H9 (cell line): Measurements from ENCODE around the gene MARCHF3. TPM values are rescaled to one million over a fixed set of nuclear protein-coding genes. Genes with fewer than 3 reads are reported as not detected.

Experiments used
- DNase-seq: peaks from one replicate; pipeline ENCODE4 v3.0.0-alpha.2; 2017
- H2AFZ ChIP-seq: one replicate; pipeline ENCODE4 v1.6.1; 2013; ENCODE audit warnings: mild to moderate bottlenecking, low read length, control low read depth, moderate library complexity
- H2AK5ac ChIP-seq: 2 replicates; pipeline ENCODE4 v1.6.1; 2013; ENCODE audit warnings: low read length, control low read depth, mixed read lengths; ENCODE audit not compliant: insufficient read length
- H2BK120ac ChIP-seq: one replicate; pipeline ENCODE4 v1.6.1; 2013; ENCODE audit warnings: low read depth, mild to moderate bottlenecking, low read length, control low read depth, inconsistent platforms; ENCODE audit not compliant: poor library complexity, severe bottlenecking
- H2BK12ac ChIP-seq: 2 replicates; pipeline ENCODE4 v1.6.1; 2013; ENCODE audit warnings: low read length, control low read depth, mixed read lengths, low read depth; ENCODE audit not compliant: insufficient read length
- H2BK15ac ChIP-seq: 2 replicates; pipeline ENCODE4 v1.6.1; 2013; ENCODE audit warnings: low read depth, low read length, control low read depth
- H2BK20ac ChIP-seq: one replicate; pipeline ENCODE4 v1.6.1; 2013; ENCODE audit warnings: low read depth, mild to moderate bottlenecking, low read length, control low read depth, inconsistent platforms; ENCODE audit not compliant: poor library complexity, severe bottlenecking
- H2BK5ac ChIP-seq: 2 replicates; pipeline ENCODE4 v1.6.1; 2013; ENCODE audit warnings: low read length, control low read depth, mixed read lengths; ENCODE audit not compliant: insufficient read length
- H3K14ac ChIP-seq: 2 replicates; pipeline ENCODE4 v1.6.1; 2013; ENCODE audit warnings: low read length, control low read depth; ENCODE audit not compliant: insufficient read depth
- H3K18ac ChIP-seq: 2 replicates; pipeline ENCODE4 v1.6.1; 2013; ENCODE audit warnings: low read depth, mild to moderate bottlenecking, mixed read lengths, low read length, control low read depth; ENCODE audit not compliant: insufficient read length
- H3K23ac ChIP-seq: 2 replicates; pipeline ENCODE4 v1.6.1; 2013; ENCODE audit warnings: low read length, control low read depth, mixed read lengths, low read depth; ENCODE audit not compliant: insufficient read length
- H3K23me2 ChIP-seq: 2 replicates; pipeline ENCODE4 v1.6.1; 2013; ENCODE audit warnings: low read depth, mild to moderate bottlenecking, mixed read lengths, low read length, control low read depth; ENCODE audit not compliant: insufficient read length, poor library complexity, severe bottlenecking
- H3K27ac ChIP-seq: 2 replicates; pipeline ENCODE4 v1.5.1; 2013; ENCODE audit warnings: low read length, control low read depth, mixed read lengths, low read depth; ENCODE audit not compliant: insufficient read length
- H3K27me3 ChIP-seq: 2 replicates; pipeline ENCODE4 v1.6.1; 2013; ENCODE audit warnings: low read length, control low read depth, inconsistent platforms; ENCODE audit not compliant: insufficient read depth
- H3K4ac ChIP-seq: 2 replicates; pipeline ENCODE4 v1.6.1; 2013; ENCODE audit warnings: low read depth, mild to moderate bottlenecking, control low read depth, inconsistent platforms, low read length, moderate library complexity
- H3K4me1 ChIP-seq: 2 replicates; pipeline ENCODE4 v1.6.1; 2013; ENCODE audit warnings: low read length, control low read depth, inconsistent platforms; ENCODE audit not compliant: insufficient read depth
- H3K4me2 ChIP-seq: 2 replicates; pipeline ENCODE4 v1.6.1; 2013; ENCODE audit warnings: low read length, control low read depth, mixed read lengths; ENCODE audit not compliant: insufficient read length, insufficient read depth
- H3K56ac ChIP-seq: 2 replicates; pipeline ENCODE4 v1.6.1; 2013; ENCODE audit warnings: low read depth, mild to moderate bottlenecking, mixed read lengths, low read length, control low read depth; ENCODE audit not compliant: insufficient read length
- H3K79me1 ChIP-seq: 2 replicates; pipeline ENCODE4 v1.6.1; 2013; ENCODE audit warnings: low read depth, mild to moderate bottlenecking, moderate library complexity, low read length, control low read depth, inconsistent platforms; ENCODE audit not compliant: insufficient read depth, poor library complexity, severe bottlenecking
- H3K79me2 ChIP-seq: 2 replicates; pipeline ENCODE4 v1.6.1; 2013; ENCODE audit warnings: low read length, control low read depth, inconsistent platforms; ENCODE audit not compliant: insufficient read depth
- H3K9ac ChIP-seq: 2 replicates; pipeline ENCODE4 v1.6.1; 2013; ENCODE audit warnings: low read length, control low read depth, mixed read lengths; ENCODE audit not compliant: insufficient read length; ENCODE audit errors: extremely low read depth
- H3K9me3 ChIP-seq: one replicate; pipeline ENCODE4 v1.6.1; 2013; ENCODE audit warnings: low read depth, low read length, inconsistent platforms; ENCODE audit not compliant: control insufficient read depth
- H3T11ph ChIP-seq: one replicate; pipeline ENCODE4 v1.6.1; 2013; ENCODE audit warnings: mild to moderate bottlenecking, low read length, control low read depth, inconsistent platforms
- H4K20me1 ChIP-seq: one replicate; pipeline ENCODE4 v1.6.1; 2013; ENCODE audit not compliant: control insufficient read depth, insufficient read length, insufficient read depth
- H4K5ac ChIP-seq: 2 replicates; pipeline ENCODE4 v1.6.1; 2013; ENCODE audit warnings: low read depth, mild to moderate bottlenecking, mixed read lengths, low read length, control low read depth; ENCODE audit not compliant: insufficient read length
- H4K8ac ChIP-seq: replicated peaks from 2 replicates; pipeline ENCODE4 v1.6.1; 2013; ENCODE audit warnings: low read length, control low read depth, mixed read lengths, low read depth; ENCODE audit not compliant: insufficient read length
- H4K91ac ChIP-seq: 2 replicates; pipeline ENCODE4 v1.6.1; 2013; ENCODE audit warnings: low read depth, mild to moderate bottlenecking, moderate library complexity, mixed read lengths, low read length, control low read depth; ENCODE audit not compliant: insufficient read length
- H3K27ac Mint-ChIP-seq, 3 experiments: 2 replicates in 2 of 3; 3 replicates in 1 of 3; pipeline ENCODE4 v1.8.0; 2020 to 2021; ENCODE audit warnings: mixed read lengths in 3 of 3, mild to moderate bottlenecking in 1 of 3, moderate library complexity in 1 of 3
- H3K27me3 Mint-ChIP-seq: 2 replicates; pipeline ENCODE4 v1.8.0; 2021; ENCODE audit warnings: low read depth, mild to moderate bottlenecking, moderate library complexity, mixed read lengths
- H3K36me3 Mint-ChIP-seq, 3 experiments: 2 replicates in 2 of 3; 3 replicates in 1 of 3; pipeline ENCODE4 v1.8.0; 2020 to 2021; ENCODE audit warnings: low read depth in 3 of 3, mixed read lengths in 3 of 3; ENCODE audit not compliant: insufficient read depth in 1 of 3
- H3K4me1 Mint-ChIP-seq, 2 experiments: 2 replicates each; pipeline ENCODE4 v1.8.0; 2020; ENCODE audit warnings: mixed read lengths in 2 of 2
- H3K4me3 Mint-ChIP-seq, 2 experiments: 2 replicates in 1 of 2; 3 replicates in 1 of 2; pipeline ENCODE4 v1.8.0; 2020 to 2021; ENCODE audit warnings: mild to moderate bottlenecking in 2 of 2, mixed read lengths in 2 of 2, moderate library complexity in 1 of 2
- H3K9me3 Mint-ChIP-seq, 2 experiments: 2 replicates in 1 of 2; 3 replicates in 1 of 2; pipeline ENCODE4 v1.8.0; 2020; ENCODE audit warnings: mild to moderate bottlenecking in 2 of 2, mixed read lengths in 2 of 2, moderate library complexity in 1 of 2
- CTCF ChIP-seq: fragments of 200-600 bp; sonication (generic); conservative IDR thresholded peaks from 3 replicates; pipeline ENCODE4 v1.8.0; 2021; ENCODE audit warnings: antibody characterized with exemption, mild to moderate bottlenecking
- WGBS: extraction: QIAGEN DNeasy Blood & Tissue Kit; methylation state at CpG from one replicate; pipeline ENCODE4 v1.1.7; 2013; ENCODE audit warnings: missing lambda C conversion rate, low lambda C conversion rate, mixed read lengths; ENCODE audit not compliant: insufficient read length; ENCODE audit errors: extremely low coverage; 5-methylcytosine and 5-hydroxymethylcytosine counted together
- total RNA-seq: library from RNA; stranded (reverse); gene quantifications from 2 replicates; pipeline ENCODE4 v1.2.1, GENCODE V29; 2021

The MARCHF3 gene
- total RNA-seq, 1 experiment from 2014 or later, result 17.7 TPM

DNA sequence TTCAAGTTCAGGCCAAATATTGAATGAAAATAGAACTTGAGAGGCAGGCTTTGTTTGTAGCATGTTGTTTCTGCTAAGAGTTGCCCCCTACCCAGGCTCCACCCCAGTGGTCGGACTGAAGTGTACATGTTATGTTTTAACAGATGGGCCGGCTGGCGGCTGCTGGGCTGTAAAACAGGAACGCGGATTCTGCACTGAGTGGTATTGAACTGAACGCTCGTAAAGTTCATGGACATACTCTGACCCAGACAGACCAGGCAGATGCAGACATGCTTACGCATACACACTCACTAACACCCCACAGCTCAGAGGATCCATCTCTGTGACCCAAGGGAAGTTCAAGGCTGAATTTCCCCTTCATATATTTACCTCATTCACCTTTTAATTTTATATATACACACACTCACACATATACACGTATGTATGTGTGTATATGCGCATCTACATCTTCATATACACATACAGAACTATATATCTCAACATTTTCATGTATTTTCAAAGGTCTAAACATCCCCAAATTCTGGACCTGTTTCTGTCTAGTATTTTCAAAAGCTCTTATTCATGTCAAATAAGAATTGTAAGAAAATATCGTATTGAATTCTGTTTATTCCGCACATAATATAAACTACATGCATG, 1.4 kb downstream of the MARCHF3 start:
- Histone ChIP-seq H2BK12ac (no peak overlapping the region), H3K27ac (no peak overlapping the region)
- no peak for DNase-seq

More for the DNA sequence above, 1.4 kb downstream of the MARCHF3 start:
- no peak overlapping the region for H2BK5ac ChIP-seq
- H3K27ac Mint-ChIP-seq, result no peak overlapping the region
- no peak overlapping the region for H4K8ac ChIP-seq
- H3K36me3 Mint-ChIP-seq, result peaks cover 0 to 4% (median 0%) of the 10 kb centered on the region in 3 experiments; a peak in 2 of 7 replicates
- peaks cover 0 to 3% of the 10 kb centered on the region in 2 experiments; a peak in 1 of 5 replicates for H3K9me3 Mint-ChIP-seq
- H4K5ac ChIP-seq, result no peak overlapping the region
- H2BK15ac ChIP-seq, result no peak overlapping the region
- no peak overlapping the region for H3K9ac ChIP-seq
- H4K91ac ChIP-seq, result no peak overlapping the region
- peak overlapping the region; percentile 55 for H3K4me2 ChIP-seq
- H3K27me3 Mint-ChIP-seq, result peaks cover 44% of the 10 kb centered on the region
- H3K14ac ChIP-seq, result no peak overlapping the region
- no peak overlapping the region for H3K4ac ChIP-seq
- no peak overlapping the region for H3K56ac ChIP-seq
- no peak overlapping the region for H2BK20ac ChIP-seq
- no CpG with 5 or more reads among the region's 12 CpGs for WGBS
- H2AFZ ChIP-seq, result no peak overlapping the region
- H2AK5ac ChIP-seq, result no peak overlapping the region
- no peaks in the 10 kb centered on the region for H4K20me1 ChIP-seq
- no peaks in the 10 kb centered on the region; the same call in 1 of the 2 replicates for H3K27me3 ChIP-seq
- no peak overlapping the region for H3K23ac ChIP-seq
- no peak overlapping the region for H3T11ph ChIP-seq
- H3K79me1 ChIP-seq, result no peaks in the 10 kb centered on the region
- H2BK120ac ChIP-seq, result no peak overlapping the region
- H3K23me2 ChIP-seq, result peaks cover 18% of the 10 kb centered on the region
- no peak overlapping the region for H3K18ac ChIP-seq
- H3K9me3 ChIP-seq, result no peaks in the 10 kb centered on the region
- H3K4me1 Mint-ChIP-seq, result peaks cover 34 to 36% of the 10 kb centered on the region in 2 experiments
- H3K4me3 Mint-ChIP-seq, result peak overlapping the region; percentile 81 to 88
- no peaks in the 10 kb centered on the region for H3K79me2 ChIP-seq
- 0 out of 2 replicates have a peak, but pooled peaks cover 2% of the 10 kb centered on the region for H3K4me1 ChIP-seq
- no peak for TF ChIP-seq CTCF
